Transverse colon (tissue), 4 donors: Measurements from ENCODE around the gene ACSL4.

Experiments
- EP300 ChIP-seq: sonication (generic); formaldehyde crosslinking; IDR thresholded peaks from one replicate; pipeline ENCODE4 v1.6.1; 2017; ENCODE audit warnings: antibody characterized with exemption, low read depth
- POLR2A ChIP-seq: fragments of 450-650 bp; IDR thresholded peaks from one replicate; pipeline ENCODE4 v1.6.1; 2016; ENCODE audit warnings: antibody characterized with exemption, mild to moderate bottlenecking, moderate library complexity
- POLR2AphosphoS5 ChIP-seq, 3 donors: sonication (generic); formaldehyde crosslinking; IDR thresholded peaks; one replicate each; pipeline ENCODE4 v1.6.1; 2016; ENCODE audit warnings: antibody characterized with exemption in 3 of 3
- TF ChIP-seq, protein P1 (sequence below), 5 experiments: fragments of 200-600 bp in 3 of 5; fragments of 450-650 bp in 2 of 5; sonication (generic) in 3 of 5; IDR thresholded peaks; 1 replicate in 2 of 5; 2 replicates in 3 of 5; pipeline ENCODE4 v1.5.1; 2016 to 2017; ENCODE audit warnings: antibody characterized with exemption in 5 of 5, inconsistent platforms in 3 of 5, mild to moderate bottlenecking in 2 of 5, moderate library complexity in 1 of 5

DNA sequence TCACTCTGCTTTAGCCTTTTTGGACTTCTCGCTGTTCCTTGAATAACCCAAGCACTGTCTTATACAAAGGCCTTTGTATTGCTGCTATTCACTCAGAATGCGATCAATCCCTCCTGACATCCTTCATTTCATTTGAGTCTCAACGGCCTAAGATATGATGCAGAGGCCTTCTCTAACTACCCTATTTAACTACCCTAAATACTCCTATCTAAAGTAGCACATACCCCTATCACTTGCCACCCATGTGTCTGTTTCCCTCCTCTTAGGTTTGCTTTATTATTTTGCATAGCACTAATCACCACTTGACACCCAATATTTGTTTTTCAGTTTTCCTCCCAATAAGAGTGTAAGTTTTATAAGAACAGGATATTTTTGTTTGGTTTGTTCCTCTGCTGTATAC is 42.3 kb upstream of the ACSL4 start:
- TF ChIP-seq, protein P1, sequence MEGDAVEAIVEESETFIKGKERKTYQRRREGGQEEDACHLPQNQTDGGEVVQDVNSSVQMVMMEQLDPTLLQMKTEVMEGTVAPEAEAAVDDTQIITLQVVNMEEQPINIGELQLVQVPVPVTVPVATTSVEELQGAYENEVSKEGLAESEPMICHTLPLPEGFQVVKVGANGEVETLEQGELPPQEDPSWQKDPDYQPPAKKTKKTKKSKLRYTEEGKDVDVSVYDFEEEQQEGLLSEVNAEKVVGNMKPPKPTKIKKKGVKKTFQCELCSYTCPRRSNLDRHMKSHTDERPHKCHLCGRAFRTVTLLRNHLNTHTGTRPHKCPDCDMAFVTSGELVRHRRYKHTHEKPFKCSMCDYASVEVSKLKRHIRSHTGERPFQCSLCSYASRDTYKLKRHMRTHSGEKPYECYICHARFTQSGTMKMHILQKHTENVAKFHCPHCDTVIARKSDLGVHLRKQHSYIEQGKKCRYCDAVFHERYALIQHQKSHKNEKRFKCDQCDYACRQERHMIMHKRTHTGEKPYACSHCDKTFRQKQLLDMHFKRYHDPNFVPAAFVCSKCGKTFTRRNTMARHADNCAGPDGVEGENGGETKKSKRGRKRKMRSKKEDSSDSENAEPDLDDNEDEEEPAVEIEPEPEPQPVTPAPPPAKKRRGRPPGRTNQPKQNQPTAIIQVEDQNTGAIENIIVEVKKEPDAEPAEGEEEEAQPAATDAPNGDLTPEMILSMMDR (IDR thresholded peaks at IDR 0.05) = no peak
- TF ChIP-seq POLR2A = no peak
- TF ChIP-seq EP300 = no peak
- TF ChIP-seq POLR2AphosphoS5 (IDR thresholded peaks at IDR 0.05) = no peak
